Nephron progenitor cell (in vitro differentiated cells): ENCODE measurements around the gene SIL1.
"Not testable (repeated sequence)": the region's sequence is repeated elsewhere in the genome, so short reads cannot be mapped to it uniquely, and the experiment has no call there.

Experiments
- DNase-seq: peaks from one replicate; pipeline ENCODE4 v3.0.0; 2021
- H3K27ac Mint-ChIP-seq: 2 replicates; pipeline ENCODE4 v1.8.0; 2021; ENCODE audit warnings: mild to moderate bottlenecking, moderate library complexity, mixed read lengths
- H3K27me3 Mint-ChIP-seq: 2 replicates; pipeline ENCODE4 v1.8.0; 2021; ENCODE audit warnings: mild to moderate bottlenecking, low read depth, mixed read lengths; ENCODE audit not compliant: poor library complexity
- H3K36me3 Mint-ChIP-seq: 2 replicates; pipeline ENCODE4 v1.8.0; 2021; ENCODE audit warnings: low read depth, mixed read lengths
- H3K4me1 Mint-ChIP-seq: 2 replicates; pipeline ENCODE4 v1.8.0; 2021; ENCODE audit warnings: mixed read lengths
- H3K4me3 Mint-ChIP-seq: 2 replicates; pipeline ENCODE4 v1.8.0; 2021; ENCODE audit warnings: mild to moderate bottlenecking, moderate library complexity, mixed read lengths
- H3K9me3 Mint-ChIP-seq: 2 replicates; pipeline ENCODE4 v1.8.0; 2021; ENCODE audit warnings: mild to moderate bottlenecking, moderate library complexity, mixed read lengths
- CTCF ChIP-seq: fragments of 200-600 bp; sonication (generic); IDR thresholded peaks from 2 replicates; pipeline ENCODE4 v1.5.0; 2021; ENCODE audit warnings: antibody characterized with exemption

Gene SIL1

GRCh38 chr5:139061274-139061673 is 136.9 kb downstream of the SIL1 start:
- Mint-ChIP-seq H3K9me3 (peaks cover 24% of the 10 kb centered on the region), H3K36me3 (peaks cover 13% of the 10 kb centered on the region), H3K4me1 (peaks cover 56% of the 10 kb centered on the region), H3K27me3 (peaks cover 3% of the 10 kb centered on the region), H3K4me3 (no peak overlapping the region), H3K27ac (peak overlapping the region; percentile 56)
- TF ChIP-seq CTCF, result no peak
- no peak for DNase-seq

- peaks cover 18% of the 10 kb centered on the region for H3K36me3 Mint-ChIP-seq
- TF ChIP-seq CTCF, result no peak
- DNase-seq, result no peak
Observed at GRCh38 chr5:139058121-139058520, 140.0 kb downstream of the SIL1 start.

GRCh38 chr5:139057045-139057939 is 140.9 kb downstream of the SIL1 start:
- Mint-ChIP-seq H3K4me1 (peaks cover 19% of the 10 kb centered on the region), H3K9me3 (peaks cover 30% of the 10 kb centered on the region), H3K36me3 (peaks cover 18% of the 10 kb centered on the region)
- not testable (repeated sequence) for H3K27ac Mint-ChIP-seq, DNase-seq, H3K4me3 Mint-ChIP-seq, H3K27me3 Mint-ChIP-seq

More at GRCh38 chr5:139058121-139058520, 140.0 kb downstream of the SIL1 start:
- no peak overlapping the region for H3K4me3 Mint-ChIP-seq
- H3K27me3 Mint-ChIP-seq, result no peaks in the 10 kb centered on the region
- peaks cover 25% of the 10 kb centered on the region for H3K4me1 Mint-ChIP-seq
- no peak overlapping the region for H3K27ac Mint-ChIP-seq
- H3K9me3 Mint-ChIP-seq, result peaks cover 30% of the 10 kb centered on the region

- H3K27ac Mint-ChIP-seq, result no peak overlapping the region
- no peak for DNase-seq
- peaks cover 11% of the 10 kb centered on the region for H3K36me3 Mint-ChIP-seq
- no peak for TF ChIP-seq CTCF
- H3K4me3 Mint-ChIP-seq, result no peak overlapping the region
- H3K9me3 Mint-ChIP-seq, result peaks cover 17% of the 10 kb centered on the region
- H3K4me1 Mint-ChIP-seq, result peaks cover 9% of the 10 kb centered on the region
- no peaks in the 10 kb centered on the region for H3K27me3 Mint-ChIP-seq
Observed at GRCh38 chr5:139052975-139053374, 145.2 kb downstream of the SIL1 start.

- H3K4me3 Mint-ChIP-seq, result no peak overlapping the region
- no peak for DNase-seq
- H3K4me1 Mint-ChIP-seq, result peaks cover 9% of the 10 kb centered on the region
- peaks cover 5% of the 10 kb centered on the region for H3K9me3 Mint-ChIP-seq
- H3K36me3 Mint-ChIP-seq, result peaks cover 5% of the 10 kb centered on the region
- H3K27me3 Mint-ChIP-seq, result no peaks in the 10 kb centered on the region
- no peak for TF ChIP-seq CTCF
- no peak overlapping the region for H3K27ac Mint-ChIP-seq
Observed at GRCh38 chr5:139051392-139051791, 146.8 kb downstream of the SIL1 start.

- no peak for DNase-seq
- Mint-ChIP-seq H3K4me1 (peaks cover 9% of the 10 kb centered on the region), H3K36me3 (peaks cover 5% of the 10 kb centered on the region), H3K27me3 (no peaks in the 10 kb centered on the region), H3K4me3 (no peak overlapping the region), H3K27ac (no peak overlapping the region), H3K9me3 (peaks cover 5% of the 10 kb centered on the region)
- no peak for TF ChIP-seq CTCF
Observed at GRCh38 chr5:139050432-139050831, 147.7 kb downstream of the SIL1 start.
